ENCODE results near the gene TEX44.

Gene TEX44

DNA sequence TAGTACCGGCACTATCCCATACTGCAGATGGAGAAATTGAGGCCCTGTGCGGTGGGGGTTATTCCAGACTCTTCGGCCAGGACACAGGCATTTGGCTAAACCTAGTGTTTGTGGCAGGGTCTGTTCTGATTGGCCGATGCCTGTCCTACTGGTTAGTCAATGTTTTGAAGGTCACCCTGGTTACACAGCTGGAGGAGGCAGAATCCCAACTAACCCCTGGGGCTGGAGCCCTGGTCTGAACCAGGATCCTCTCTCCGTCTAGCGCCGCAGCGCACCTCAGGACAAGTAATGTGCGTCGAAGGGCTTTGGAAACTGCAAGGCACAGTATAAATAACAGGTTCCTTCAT is 19.4 kb downstream of the TEX44 start:
- no peaks in the 10 kb centered on the region for H3K36me3 ChIP-seq (ENCODE audit: control insufficient read depth, low read depth, low read length)
- H3K4me3 ChIP-seq (ENCODE audit: low read length) = peak overlapping the region; percentile 34
- peak overlapping the region; percentile 78 for H3K27ac ChIP-seq (ENCODE audit: low read length)
- no peaks in the 10 kb centered on the region for H3K9me3 ChIP-seq (ENCODE audit: control insufficient read depth, low read depth, low read length)
- peaks cover 31% of the 10 kb centered on the region for H3K4me1 ChIP-seq (ENCODE audit: control insufficient read depth, low read depth, low read length)
- no peaks in the 10 kb centered on the region for H3K27me3 ChIP-seq (ENCODE audit: control insufficient read depth, insufficient read depth, low read length)
- peak overlapping the region; percentile 80 for H3K9ac ChIP-seq (ENCODE audit: low read length)

DNA sequence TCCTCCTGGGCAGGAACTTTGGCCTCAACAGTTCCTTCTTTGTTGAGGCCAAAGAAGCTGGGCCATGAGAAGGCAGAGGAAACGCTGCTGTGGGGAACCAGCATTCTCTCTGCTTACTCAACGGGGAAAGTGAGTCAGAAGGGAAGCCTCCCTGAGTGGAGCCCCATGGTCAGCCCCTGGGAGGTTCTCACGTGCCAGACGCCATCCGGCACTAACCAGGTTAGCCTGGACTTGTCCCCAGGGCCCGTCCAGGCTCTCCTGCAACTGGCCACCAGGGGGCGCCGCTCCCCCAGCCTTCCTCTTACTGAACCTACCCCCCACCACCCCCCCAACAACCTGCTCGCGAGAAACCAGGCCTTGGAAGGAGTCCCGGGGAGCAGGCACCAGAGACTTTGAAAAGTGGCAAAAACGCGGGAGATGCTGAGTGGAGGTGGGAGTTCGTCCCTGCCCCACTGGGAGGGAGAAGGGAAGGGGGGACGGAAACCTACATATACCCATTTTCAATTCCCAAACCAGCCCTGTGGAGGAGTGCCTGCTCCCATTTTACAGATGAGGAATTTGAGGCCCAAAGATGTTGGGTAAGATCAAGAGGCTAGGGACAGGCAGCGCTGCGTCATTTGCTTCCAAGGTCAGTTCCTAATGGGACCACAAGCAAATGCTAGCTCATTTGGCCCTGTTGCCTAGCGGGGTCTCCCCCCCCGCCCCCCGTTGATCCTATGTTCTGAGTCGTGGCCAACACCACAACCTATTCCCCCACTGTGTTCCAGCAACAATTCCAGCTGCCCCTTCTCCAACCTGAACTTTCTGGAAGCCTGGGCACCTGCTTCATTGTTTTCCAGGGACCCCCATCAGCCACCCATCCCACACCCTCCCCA is 20.0 kb downstream of the TEX44 start:
- Histone ChIP-seq H3K4me1 (ENCODE audit: control insufficient read depth, low read depth, low read length) (peaks cover 31% of the 10 kb centered on the region), H3K27ac (ENCODE audit: low read length) (peak overlapping the region; percentile 80), H3K9me3 (ENCODE audit: control insufficient read depth, low read depth, low read length) (no peaks in the 10 kb centered on the region), H3K9ac (ENCODE audit: low read length) (peak overlapping the region; percentile 94), H3K4me3 (ENCODE audit: low read length) (peak overlapping the region; percentile 57), H3K27me3 (ENCODE audit: control insufficient read depth, insufficient read depth, low read length) (no peaks in the 10 kb centered on the region), H3K36me3 (ENCODE audit: control insufficient read depth, low read depth, low read length) (no peaks in the 10 kb centered on the region)

DNA sequence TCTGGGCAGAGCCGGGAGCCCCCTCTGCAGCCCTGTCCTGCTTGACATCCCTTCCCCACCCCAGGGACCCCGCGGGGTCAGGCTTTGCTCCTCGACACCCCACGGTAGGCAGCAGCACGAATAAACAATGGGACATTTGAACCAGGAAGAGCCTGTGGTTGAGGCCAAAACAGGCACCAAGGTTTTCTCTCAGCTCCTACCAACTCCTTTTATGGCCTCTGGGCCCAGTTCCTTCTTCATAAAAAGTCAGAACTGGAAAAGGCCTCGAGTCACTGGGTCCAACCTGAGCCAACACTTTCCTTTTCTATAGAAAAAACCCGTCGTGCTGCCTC is 20.6 kb downstream of the TEX44 start:
- H3K27me3 ChIP-seq (ENCODE audit: control insufficient read depth, insufficient read depth, low read length) = no peaks in the 10 kb centered on the region
- H3K9ac ChIP-seq (ENCODE audit: low read length) = peak overlapping the region; percentile 94
- H3K4me3 ChIP-seq (ENCODE audit: low read length) = peak overlapping the region; percentile 57
- H3K36me3 ChIP-seq (ENCODE audit: control insufficient read depth, low read depth, low read length) = no peaks in the 10 kb centered on the region
- peaks cover 31% of the 10 kb centered on the region for H3K4me1 ChIP-seq (ENCODE audit: control insufficient read depth, low read depth, low read length)
- peak overlapping the region; percentile 80 for H3K27ac ChIP-seq (ENCODE audit: low read length)
- H3K9me3 ChIP-seq (ENCODE audit: control insufficient read depth, low read depth, low read length) = no peaks in the 10 kb centered on the region

DNA sequence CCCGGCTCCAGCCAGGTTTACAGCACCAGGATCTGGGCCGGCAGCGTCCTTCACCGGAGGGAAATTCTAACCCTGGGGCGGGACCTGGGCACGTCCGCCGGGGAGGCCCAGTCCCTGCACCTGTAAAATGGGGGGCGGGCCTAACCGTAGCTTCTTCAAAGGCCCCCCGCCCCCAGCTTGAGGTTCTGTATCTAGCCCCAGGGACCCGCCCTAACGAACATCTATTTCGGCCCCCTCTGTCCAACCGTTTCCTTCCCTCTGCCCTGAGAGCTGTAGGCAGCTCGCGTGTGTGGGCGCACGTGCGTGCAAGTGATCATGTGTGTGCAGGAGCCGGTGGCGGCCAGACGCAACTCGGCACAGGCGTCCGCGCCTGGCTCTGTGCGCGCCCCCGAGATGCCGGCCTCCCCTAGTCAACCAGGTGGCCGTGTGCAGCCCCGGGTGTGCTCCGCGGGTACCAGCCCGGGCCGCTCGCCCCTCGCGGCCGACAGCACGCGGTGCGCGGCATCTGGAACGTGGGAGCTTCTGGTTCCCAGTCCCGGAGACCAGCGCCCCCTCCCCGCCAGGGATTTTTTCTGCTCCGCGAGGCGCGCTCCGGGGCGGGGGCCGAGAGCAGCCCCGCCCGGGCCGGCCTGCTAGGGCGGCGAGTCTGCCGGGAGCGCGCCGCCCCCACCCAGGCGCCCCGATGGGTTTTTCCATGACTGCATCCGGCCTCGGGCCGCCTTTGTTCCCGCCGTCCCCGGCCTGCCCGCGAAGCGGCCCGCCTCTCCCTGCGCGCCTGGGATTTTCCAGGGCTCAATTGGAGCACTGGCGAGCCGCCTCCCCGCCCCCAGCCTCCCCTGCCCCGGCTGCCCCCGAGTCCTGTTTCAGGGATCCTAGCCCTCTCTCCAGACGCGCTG is 21.2 kb downstream of the TEX44 start:
- Histone ChIP-seq H3K9me3 (ENCODE audit: control insufficient read depth, low read depth, low read length) (no peaks in the 10 kb centered on the region), H3K27me3 (ENCODE audit: control insufficient read depth, insufficient read depth, low read length) (no peaks in the 10 kb centered on the region), H3K9ac (ENCODE audit: low read length) (peak overlapping the region; percentile 94), H3K4me3 (ENCODE audit: low read length) (peak overlapping the region; percentile 57), H3K4me1 (ENCODE audit: control insufficient read depth, low read depth, low read length) (peaks cover 31% of the 10 kb centered on the region), H3K27ac (ENCODE audit: low read length) (peak overlapping the region; percentile 93), H3K36me3 (ENCODE audit: control insufficient read depth, low read depth, low read length) (no peaks in the 10 kb centered on the region)

DNA sequence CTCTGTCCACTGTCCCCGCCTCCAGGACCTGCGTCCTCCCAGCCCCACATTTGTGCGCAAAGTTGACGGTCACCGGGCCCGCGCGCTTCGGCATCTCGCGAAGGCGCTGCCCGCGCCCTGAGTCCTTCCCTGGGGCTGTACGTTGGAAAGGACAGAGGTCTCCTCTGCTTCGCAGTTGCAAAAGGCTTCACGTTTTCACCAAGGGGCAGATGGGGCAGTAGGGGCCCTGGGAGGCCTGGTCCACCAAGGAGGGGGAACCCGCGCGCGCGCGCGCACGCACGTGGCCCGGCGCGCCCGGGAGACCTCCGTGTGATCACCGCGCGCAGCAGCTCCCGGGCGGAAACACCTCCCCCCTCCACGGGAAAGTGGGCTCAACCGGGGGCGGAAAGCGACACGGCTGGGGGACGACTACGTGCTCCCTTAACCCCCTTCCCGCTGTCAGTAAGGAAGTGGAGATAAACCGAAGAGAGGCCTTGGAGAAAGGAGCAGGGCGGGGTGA is 21.9 kb downstream of the TEX44 start:
- Histone ChIP-seq H3K9me3 (ENCODE audit: control insufficient read depth, low read depth, low read length) (no peaks in the 10 kb centered on the region), H3K4me1 (ENCODE audit: control insufficient read depth, low read depth, low read length) (peaks cover 31% of the 10 kb centered on the region), H3K27me3 (ENCODE audit: control insufficient read depth, insufficient read depth, low read length) (no peaks in the 10 kb centered on the region), H3K4me3 (ENCODE audit: low read length) (peak overlapping the region; percentile 57), H3K27ac (ENCODE audit: low read length) (peak overlapping the region; percentile 93), H3K9ac (ENCODE audit: low read length) (peak overlapping the region; percentile 94), H3K36me3 (ENCODE audit: control insufficient read depth, low read depth, low read length) (no peaks in the 10 kb centered on the region)

DNA sequence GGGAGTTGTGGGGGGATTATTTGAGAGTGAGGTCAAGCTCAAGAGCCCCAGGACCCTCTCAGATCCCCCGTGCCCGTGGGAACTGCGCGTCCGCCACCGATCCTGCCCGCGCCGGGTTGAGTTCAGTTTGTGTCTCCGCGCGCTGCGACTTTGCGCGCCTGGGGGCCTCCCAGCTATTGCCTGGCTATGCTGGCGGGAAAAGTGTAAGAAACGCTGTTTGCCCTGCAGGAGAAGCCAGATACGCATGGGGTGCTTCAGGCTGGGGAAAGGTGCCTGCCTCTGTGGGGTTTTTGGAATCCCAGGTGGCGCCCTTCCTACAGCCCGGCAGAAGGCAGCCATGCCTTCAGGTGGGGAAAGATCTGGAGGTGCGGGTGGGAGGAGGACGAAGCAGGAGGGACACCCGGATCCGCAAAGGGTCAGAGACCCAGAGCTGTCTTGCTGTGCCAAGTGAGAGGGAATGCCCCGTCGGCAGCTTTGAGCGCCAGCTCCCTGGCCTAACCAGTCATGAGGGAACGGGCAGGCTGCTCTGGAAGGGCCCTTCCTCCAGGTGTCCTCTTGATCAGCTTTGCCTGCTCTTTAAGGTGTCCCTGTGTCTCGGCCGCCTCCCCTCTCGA is 22.5 kb downstream of the TEX44 start:
- Histone ChIP-seq H3K4me3 (ENCODE audit: low read length) (peak overlapping the region; percentile 57), H3K4me1 (ENCODE audit: control insufficient read depth, low read depth, low read length) (peaks cover 31% of the 10 kb centered on the region), H3K9me3 (ENCODE audit: control insufficient read depth, low read depth, low read length) (no peaks in the 10 kb centered on the region), H3K9ac (ENCODE audit: low read length) (peak overlapping the region; percentile 94), H3K27me3 (ENCODE audit: control insufficient read depth, insufficient read depth, low read length) (no peaks in the 10 kb centered on the region), H3K36me3 (ENCODE audit: control insufficient read depth, low read depth, low read length) (no peaks in the 10 kb centered on the region), H3K27ac (ENCODE audit: low read length) (peak overlapping the region; percentile 93)

DNA sequence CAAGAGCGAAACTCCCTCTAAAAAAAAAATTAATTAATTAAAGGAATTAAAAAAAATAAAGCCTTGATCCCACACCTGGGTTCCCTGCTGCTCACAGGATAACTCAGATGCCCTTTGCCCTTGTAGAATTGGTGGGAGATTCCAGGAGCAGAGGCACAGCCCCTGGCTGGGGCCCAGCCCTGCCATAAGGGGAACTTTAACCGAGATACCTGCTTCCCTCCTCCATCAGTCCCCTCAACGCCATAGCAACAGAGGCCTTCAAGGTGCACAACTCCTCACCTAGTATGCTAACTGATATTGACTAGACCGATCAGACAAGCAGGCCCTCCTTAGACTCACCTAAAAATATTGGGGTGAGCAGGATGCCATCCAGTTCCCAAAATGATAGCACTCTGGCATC is 23.6 kb downstream of the TEX44 start:
- Histone ChIP-seq H3K36me3 (ENCODE audit: control insufficient read depth, low read depth, low read length) (no peaks in the 10 kb centered on the region), H3K9ac (ENCODE audit: low read length) (no peak overlapping the region), H3K27me3 (ENCODE audit: control insufficient read depth, insufficient read depth, low read length) (no peaks in the 10 kb centered on the region), H3K27ac (ENCODE audit: low read length) (no peak overlapping the region), H3K9me3 (ENCODE audit: control insufficient read depth, low read depth, low read length) (no peaks in the 10 kb centered on the region), H3K4me1 (ENCODE audit: control insufficient read depth, low read depth, low read length) (peaks cover 39% of the 10 kb centered on the region), H3K4me3 (ENCODE audit: low read length) (no peak overlapping the region)

DNA sequence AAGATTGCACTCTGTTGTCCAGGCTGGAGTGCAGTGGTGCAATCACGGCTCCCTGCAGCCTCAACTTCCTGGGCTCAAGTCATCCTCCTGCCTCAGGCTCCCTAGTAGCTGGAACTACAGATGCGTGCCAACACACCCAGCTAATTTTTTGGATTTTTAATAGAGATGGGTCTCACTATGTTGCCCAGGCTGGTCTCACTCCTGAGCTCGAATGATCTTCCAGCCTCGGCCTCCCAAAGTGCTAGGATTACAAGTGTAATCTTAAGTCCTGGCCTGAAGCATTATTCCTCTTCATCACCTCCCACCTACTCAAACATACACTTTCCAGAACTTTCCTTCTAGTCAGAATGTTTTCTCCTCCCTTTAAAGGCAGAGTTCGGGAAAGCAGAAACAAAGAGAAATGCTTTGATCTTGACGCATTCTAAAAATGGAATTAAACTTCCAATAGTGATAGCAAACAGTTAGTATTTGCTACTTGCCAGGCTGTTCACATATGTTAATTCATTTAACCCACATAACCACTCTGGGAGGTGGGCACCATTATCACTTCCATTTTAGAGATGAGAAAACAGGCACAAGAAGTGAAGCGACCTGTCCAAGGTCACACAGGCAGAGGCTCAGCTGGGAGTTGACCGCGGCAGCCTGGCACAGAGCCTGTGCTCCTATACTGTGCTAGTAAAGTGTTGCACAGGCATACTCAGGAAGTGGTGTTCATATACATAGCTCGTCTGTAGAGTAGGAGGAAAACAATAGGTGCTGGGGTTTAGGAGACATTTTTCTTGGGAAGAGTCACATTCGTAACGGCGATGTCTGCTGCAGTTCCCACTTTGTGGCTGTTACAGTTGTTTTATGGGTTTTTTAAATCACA is 24.6 kb downstream of the TEX44 start:
- H3K4me1 ChIP-seq (ENCODE audit: control insufficient read depth, low read depth, low read length) = peaks cover 35% of the 10 kb centered on the region
- H3K9ac ChIP-seq (ENCODE audit: low read length) = no peak overlapping the region
- no peak overlapping the region for H3K4me3 ChIP-seq (ENCODE audit: low read length)
- no peaks in the 10 kb centered on the region for H3K9me3 ChIP-seq (ENCODE audit: control insufficient read depth, low read depth, low read length)
- no peaks in the 10 kb centered on the region for H3K27me3 ChIP-seq (ENCODE audit: control insufficient read depth, insufficient read depth, low read length)
- H3K36me3 ChIP-seq (ENCODE audit: control insufficient read depth, low read depth, low read length) = no peaks in the 10 kb centered on the region
- no peak overlapping the region for H3K27ac ChIP-seq (ENCODE audit: low read length)

DNA sequence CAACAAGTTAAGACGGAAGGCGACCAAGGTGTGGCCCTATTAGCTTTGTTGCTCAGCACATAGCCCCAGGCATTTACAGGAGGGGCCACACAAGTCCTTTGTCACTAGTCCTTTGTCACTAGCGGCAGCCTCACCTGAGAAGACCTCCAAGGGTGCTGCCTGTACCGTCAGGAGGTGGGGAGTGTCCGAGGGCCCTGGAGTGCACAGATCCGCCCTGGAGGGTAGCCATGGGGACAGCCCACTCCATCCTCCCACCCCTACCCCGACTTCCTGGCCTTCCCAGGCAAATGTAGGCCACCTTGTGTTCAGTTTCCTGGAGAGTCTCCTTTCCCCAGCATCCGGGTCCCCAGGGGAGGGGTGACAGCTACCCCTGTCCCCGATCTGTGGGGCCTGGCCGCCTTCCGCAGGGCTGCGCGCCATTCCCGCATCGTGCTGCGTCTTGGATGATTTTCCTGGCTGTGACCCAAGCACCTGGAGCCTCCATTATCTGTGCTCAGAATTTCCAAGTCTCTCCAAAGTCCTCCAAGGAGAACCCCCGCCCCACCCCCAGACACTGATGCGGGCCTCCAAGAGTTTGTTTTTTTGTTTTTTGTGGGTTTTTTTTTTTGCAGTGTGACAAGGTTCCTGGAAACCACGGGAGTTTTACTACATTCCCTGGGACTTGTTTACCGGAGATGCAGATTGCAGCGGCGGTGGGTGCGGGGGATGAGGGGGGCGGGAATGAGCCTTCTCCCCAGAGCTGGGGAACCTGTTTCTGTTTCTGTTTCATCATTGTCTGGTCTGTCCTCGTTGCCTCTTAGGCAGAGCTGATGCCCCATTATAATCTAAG is 28.6 kb downstream of the TEX44 start:
- Histone ChIP-seq H3K4me1 (ENCODE audit: control insufficient read depth, low read depth, low read length) (peaks cover 15% of the 10 kb centered on the region), H3K4me3 (ENCODE audit: low read length) (peak overlapping the region; percentile 7), H3K27me3 (ENCODE audit: control insufficient read depth, insufficient read depth, low read length) (no peaks in the 10 kb centered on the region), H3K9ac (ENCODE audit: low read length) (peak overlapping the region; percentile 35), H3K9me3 (ENCODE audit: control insufficient read depth, low read depth, low read length) (no peaks in the 10 kb centered on the region), H3K36me3 (ENCODE audit: control insufficient read depth, low read depth, low read length) (no peaks in the 10 kb centered on the region), H3K27ac (ENCODE audit: low read length) (peak overlapping the region; percentile 55)

DNA sequence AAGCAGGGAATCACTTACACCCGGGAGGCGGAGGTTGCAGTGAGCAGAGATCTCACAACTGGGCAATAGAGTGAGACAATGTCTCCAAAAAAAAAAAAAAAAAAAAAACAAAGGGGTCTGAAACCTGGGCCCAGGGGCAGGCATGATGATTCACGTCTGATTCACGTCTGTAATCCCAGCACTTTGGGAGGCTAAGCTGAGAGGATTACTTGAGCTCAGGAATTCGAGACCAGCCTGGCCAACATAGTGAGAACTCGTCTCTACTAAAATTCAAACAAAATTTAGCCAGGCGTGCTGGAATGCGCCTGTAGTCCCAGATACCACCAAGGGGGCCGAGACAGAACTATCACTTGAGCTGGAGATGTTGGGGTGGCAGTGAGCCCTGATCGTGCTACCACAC is 30.3 kb downstream of the TEX44 start:
- no peaks in the 10 kb centered on the region for H3K9me3 ChIP-seq (ENCODE audit: control insufficient read depth, low read depth, low read length)
- H3K4me1 ChIP-seq (ENCODE audit: control insufficient read depth, low read depth, low read length) = peaks cover 15% of the 10 kb centered on the region
- H3K4me3 ChIP-seq (ENCODE audit: low read length) = no peak overlapping the region
- H3K27ac ChIP-seq (ENCODE audit: low read length) = no peak overlapping the region
- H3K9ac ChIP-seq (ENCODE audit: low read length) = no peak overlapping the region
- no peaks in the 10 kb centered on the region for H3K27me3 ChIP-seq (ENCODE audit: control insufficient read depth, insufficient read depth, low read length)
- H3K36me3 ChIP-seq (ENCODE audit: control insufficient read depth, low read depth, low read length) = no peaks in the 10 kb centered on the region

All from iPS-18a (cell line).